HG03045 (cell line): ENCODE measurements around the gene TBC1D1.

Experiments
- ATAC-seq: cut with Tn5 transposase; IDR thresholded peaks from one replicate; pipeline ENCODE4 v1.9.1; 2021; ENCODE audit warnings: mild to moderate bottlenecking, moderate library complexity; ENCODE audit not compliant: unreplicated experiment

The TBC1D1 gene

GRCh38 chr4:38181286-38181685 is 290.4 kb downstream of the TBC1D1 start:
- no peak for ATAC-seq

DNA sequence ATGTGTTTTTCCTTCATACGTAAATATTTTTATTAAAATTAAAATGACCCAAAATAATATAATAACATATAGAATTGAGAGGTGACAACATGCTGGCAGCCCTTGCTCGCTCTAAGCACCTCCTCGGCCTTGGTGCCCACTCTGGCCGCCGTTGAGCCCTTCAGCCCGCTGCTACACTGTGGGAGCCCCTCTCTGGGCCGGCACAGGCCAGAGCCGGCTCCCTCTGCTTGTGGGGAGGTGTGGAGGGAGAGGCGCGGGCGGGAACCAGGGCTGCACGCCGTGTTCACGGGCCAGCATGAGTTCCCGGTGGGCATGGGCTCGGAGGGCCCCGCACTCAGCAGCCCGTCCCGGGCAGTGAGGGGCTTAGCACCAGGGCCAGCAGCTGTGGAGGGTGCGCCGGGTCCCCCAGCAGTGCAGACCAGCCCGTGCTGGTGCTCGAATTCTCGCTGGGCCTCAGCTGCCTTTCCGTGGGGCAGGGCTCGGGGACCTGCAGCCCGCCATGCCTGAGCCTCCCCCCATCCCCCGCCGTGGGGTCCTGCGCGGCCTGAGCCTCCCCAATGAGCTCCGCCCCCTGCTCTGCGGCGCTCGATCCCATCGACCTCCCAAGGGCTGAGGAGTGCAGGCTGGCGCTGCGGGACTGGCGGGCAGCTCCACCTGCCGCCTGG is 291.6 kb downstream of the TBC1D1 start:
- no peak for ATAC-seq

DNA sequence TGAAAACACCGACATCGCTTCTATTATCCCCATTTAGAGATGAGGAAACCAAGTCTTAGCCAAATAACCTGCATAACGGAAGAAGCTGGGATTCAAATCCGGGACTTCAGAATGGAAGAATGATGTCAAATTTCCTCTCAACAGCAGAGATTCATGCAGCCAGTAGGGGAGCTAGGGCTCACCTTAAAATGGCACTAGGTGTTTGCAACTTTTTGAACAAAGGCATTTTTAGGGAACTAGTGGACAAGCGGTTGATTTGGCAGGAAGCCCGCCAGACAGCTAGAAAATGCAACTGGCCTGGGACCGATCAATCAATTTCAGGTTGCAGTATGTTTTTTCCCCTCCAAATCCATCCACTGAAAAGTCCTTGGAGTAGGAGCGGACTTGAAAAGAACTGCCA is 293.5 kb downstream of the TBC1D1 start:
- no peak for ATAC-seq

DNA sequence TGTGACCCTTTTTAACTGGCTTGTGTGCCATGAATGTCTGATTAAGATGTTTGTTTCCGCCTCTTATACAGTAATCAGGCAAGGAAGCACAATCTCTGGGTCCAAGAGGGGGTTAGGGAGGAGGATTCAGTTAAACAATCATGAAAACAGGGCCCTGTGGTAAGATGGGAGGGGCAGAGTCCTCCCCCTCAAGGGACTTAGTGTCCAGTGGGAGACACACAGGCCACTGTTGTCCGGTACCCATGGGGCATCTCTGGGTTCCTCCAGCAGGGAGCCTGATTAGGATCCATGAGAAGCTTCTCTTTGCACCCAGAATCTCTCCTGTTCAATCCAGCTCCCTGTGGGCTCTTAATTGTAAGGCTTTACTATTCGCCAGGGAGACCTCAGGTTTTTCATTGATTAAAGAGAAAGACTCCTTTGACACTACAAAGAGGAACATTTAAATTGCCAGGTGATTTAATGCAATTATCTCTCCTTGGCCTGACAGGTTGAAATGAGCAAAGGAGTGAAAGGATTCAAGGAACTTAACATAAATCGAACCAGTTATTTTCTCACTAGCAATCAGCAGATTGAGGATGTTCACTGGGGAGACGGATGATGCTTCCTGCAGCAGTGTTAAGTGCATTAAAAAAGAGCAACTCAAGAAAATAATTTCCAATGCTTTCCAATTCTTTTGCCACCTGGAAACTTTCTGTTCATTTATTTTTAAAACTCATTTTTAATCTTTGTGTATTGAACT is 294.7 kb downstream of the TBC1D1 start:
- no peak for ATAC-seq

DNA sequence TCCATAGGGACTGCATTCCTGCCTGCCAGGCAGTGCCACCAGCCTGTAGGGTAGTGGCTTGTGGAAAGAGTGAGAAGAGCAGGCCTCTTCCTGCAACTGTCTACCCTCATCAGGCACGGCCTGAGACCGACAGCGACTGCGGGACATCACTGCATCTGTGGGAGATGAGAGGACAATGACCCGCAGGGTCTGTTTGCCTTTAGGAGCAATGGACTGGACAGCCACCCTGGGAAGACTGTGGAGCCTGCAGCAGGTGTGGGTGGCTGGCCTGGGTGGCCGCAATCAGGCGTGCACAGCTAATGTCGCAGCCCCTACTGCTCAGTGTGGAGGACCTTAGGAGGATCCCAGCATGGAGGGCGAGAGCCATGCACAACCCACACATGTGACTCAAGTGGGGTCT is 297.3 kb downstream of the TBC1D1 start:
- no peak for ATAC-seq

DNA sequence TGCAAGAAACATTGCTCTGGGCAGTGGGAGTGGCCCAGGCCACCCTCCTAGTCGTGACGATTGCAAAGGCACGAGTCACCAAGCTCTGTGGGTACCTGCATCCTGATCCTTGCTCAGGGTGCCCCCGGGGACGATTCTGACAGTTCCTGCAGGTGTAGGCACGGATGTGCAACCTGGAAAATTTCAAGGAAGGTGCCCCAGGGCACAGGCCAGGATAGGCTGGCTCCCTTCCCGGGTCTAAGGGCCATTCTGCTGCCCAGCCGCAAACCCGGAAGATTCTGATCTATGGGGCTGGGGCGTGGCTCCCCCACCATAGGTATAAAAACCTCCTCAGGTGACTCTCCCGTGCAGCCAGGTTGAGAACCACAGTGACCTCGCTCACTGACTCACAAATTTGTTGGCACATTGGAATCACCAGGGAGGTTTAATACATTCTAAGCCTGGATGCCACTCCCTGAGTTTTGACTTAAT is 297.8 kb downstream of the TBC1D1 start:
- no peak for ATAC-seq
